Naive thymus-derived CD8-positive, alpha-beta T cell (primary cell): Measurements from ENCODE around the gene LTBP1. TPM values are rescaled to one million over a fixed set of nuclear protein-coding genes. Genes with fewer than 3 reads are reported as not detected.

Experiments
- ATAC-seq, 2 donors: fragments of 150-1000 bp; cut with Tn5 transposase in 1 of 2; sonication (Bioruptor Pico), chemical (Tn5 transposase) in 1 of 2; 1 replicate in 1 of 2; 2 replicates in 1 of 2; pipeline ENCODE4 v1.10.0; 2021; ENCODE audit warnings: mild to moderate bottlenecking in 2 of 2, moderate library complexity in 2 of 2
- POLR2A ChIA-PET: fragments of 350-600 bp; sonication (Branson Sonifier 250); formaldehyde crosslinking; loops from one replicate; lab custom pipeline; 2021; ENCODE audit warnings: antibody characterized with exemption; lab: Charles Lee
- DNase-seq, 10 donors: peaks; one replicate each; pipeline versions ENCODE4 v3.0.0 to v3.0.0-alpha.2; 2020 to 2022
- H3K27ac Mint-ChIP-seq, 10 donors: one replicate each; pipeline ENCODE4 v1.8.0; 2020 to 2022; ENCODE audit warnings: mild to moderate bottlenecking in 10 of 10, mixed read lengths in 10 of 10, moderate library complexity in 4 of 10, inconsistent platforms in 1 of 10
- H3K27me3 Mint-ChIP-seq, 5 donors: one replicate each; pipeline ENCODE4 v1.8.0; 2021 to 2022; ENCODE audit warnings: mixed read lengths in 5 of 5
- H3K36me3 Mint-ChIP-seq, 3 donors: one replicate each; pipeline ENCODE4 v1.8.0; 2020 to 2022; ENCODE audit warnings: mixed read lengths in 3 of 3, mild to moderate bottlenecking in 2 of 3, inconsistent platforms in 1 of 3
- H3K4me1 Mint-ChIP-seq, 4 donors: one replicate each; pipeline ENCODE4 v1.8.0; 2021 to 2022; ENCODE audit warnings: mixed read lengths in 4 of 4
- H3K4me3 Mint-ChIP-seq, 10 donors: one replicate each; pipeline ENCODE4 v1.8.0; 2020 to 2022; ENCODE audit warnings: mild to moderate bottlenecking in 10 of 10, mixed read lengths in 10 of 10, moderate library complexity in 6 of 10, inconsistent platforms in 1 of 10
- H3K9me3 Mint-ChIP-seq, 9 donors: one replicate each; pipeline ENCODE4 v1.8.0; 2020 to 2022; ENCODE audit warnings: mixed read lengths in 9 of 9, mild to moderate bottlenecking in 3 of 9, inconsistent platforms in 1 of 9, moderate library complexity in 1 of 9
- polyA plus RNA-seq, 3 donors: library from polyadenylated mRNA; unstranded; fragments of 300-500 nt; fragmentation: Illumina TruSeq; gene quantifications; one replicate each; pipeline ENCODE4 v1.2.3, GENCODE V29; 2021
- total RNA-seq, 8 experiments: library from RNA in 2 of 8; stranded (reverse) in 2 of 8; gene quantifications; one replicate each; pipeline ENCODE4 v1.2.3 and lab custom pipeline; 2021 to 2026

Gene LTBP1
- total and polyA plus RNA-seq, 5 experiments from 2014 or later: 0.02 TPM; not detected in 4

DNA sequence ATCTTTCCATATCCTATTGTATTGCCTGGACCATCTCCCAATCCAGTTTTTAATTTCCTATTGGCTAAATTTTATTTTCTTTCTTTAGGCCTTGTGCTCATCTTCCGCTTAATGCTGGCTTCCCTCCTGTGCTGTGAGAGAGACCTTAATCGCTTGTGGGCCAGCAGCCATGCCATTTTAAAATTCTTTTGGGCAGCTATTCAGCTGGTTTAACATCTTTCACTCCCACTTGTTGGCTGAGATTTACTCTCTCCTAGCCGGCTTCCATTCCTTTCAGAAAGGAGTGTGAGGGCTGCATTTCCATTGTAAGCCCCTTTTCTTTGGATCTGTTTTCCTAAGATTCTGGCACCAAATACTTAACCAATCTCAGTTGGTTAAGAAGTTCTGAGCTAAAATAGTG is 388.8 kb downstream of the LTBP1 start:
- ATAC-seq (no peak), DNase-seq (no peak)
- peaks cover 5 to 21% (median 9%) of the 10 kb centered on the region in 5 donors for H3K27me3 Mint-ChIP-seq
- no peaks in the 10 kb centered on the region for H3K36me3 Mint-ChIP-seq
- POLR2A ChIA-PET: no interaction called here
- H3K9me3 Mint-ChIP-seq: no peaks in the 10 kb centered on the region
- no peak overlapping the region for H3K27ac Mint-ChIP-seq
- peaks cover 0 to 3% (median 0%) of the 10 kb centered on the region in 4 donors for H3K4me1 Mint-ChIP-seq
- H3K4me3 Mint-ChIP-seq: no peak overlapping the region

DNA sequence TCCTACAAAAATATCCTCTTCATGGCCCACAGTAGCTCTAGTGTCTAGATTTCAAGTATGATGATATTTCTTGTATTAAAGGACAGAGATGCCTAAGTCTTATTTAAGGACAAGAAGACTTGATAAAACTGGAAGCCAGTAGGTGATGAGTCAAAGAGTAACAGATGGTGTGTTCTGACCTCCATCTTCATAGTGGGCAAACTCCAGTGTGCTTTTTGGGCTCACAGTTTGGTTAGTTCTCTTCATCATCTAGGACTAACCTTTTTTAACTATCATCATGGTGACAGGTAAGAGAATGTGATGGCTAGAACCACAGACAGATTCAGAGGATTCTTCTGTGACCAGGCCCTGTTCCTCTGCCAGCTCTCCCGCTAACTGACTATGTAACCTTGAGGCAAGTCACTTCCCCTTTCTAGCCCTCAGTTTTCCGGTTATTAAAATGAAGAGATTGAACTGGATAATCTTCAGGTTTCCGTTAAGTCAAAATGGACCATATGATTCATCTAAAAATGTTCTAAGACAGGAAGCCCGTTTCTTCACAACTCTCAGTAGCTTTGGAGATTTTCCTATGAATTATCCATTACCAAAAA is 389.4 kb downstream of the LTBP1 start:
- POLR2A ChIA-PET: no interaction called here
- H3K4me1 Mint-ChIP-seq: peaks cover 0 to 3% (median 0%) of the 10 kb centered on the region in 4 donors
- peaks cover 5 to 21% (median 9%) of the 10 kb centered on the region in 5 donors for H3K27me3 Mint-ChIP-seq
- no peak for ATAC-seq
- peak overlapping the region in 1 of 10 donors; percentile 34 for H3K4me3 Mint-ChIP-seq
- no peak overlapping the region for H3K27ac Mint-ChIP-seq
- H3K36me3 Mint-ChIP-seq: no peaks in the 10 kb centered on the region
- H3K9me3 Mint-ChIP-seq: no peaks in the 10 kb centered on the region
- DNase-seq: no peak

DNA sequence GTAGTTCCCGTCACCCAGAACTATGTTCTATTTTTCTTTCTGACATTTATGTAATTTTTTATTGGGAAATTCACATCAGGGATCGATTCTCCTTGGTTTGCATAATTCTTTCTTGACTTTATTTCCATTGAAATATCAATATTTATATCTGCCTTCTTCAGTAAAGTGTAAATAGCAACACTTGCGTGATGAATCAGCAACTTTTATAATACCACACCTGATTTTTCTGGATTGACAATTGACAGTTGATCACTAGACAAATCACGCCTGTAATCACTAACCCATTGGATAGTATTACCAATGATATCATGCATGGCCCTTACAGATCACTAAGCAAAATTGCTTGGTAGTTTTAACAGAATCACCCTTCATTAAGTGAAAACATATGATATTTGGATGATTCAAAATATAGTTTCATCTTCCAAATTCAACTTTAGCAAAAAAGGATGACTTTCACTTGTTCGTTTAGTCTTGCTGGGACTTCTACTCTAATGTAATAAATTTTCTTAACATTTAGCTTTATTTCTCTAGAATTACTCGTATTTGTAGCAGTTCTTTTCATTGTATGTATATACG is 390.7 kb downstream of the LTBP1 start:
- Mint-ChIP-seq H3K27ac (no peak overlapping the region), H3K4me3 (no peak overlapping the region), H3K9me3 (no peaks in the 10 kb centered on the region), H3K4me1 (peaks cover 0 to 3% (median under 1%) of the 10 kb centered on the region in 4 donors), H3K27me3 (peaks cover 5 to 21% (median 9%) of the 10 kb centered on the region in 5 donors), H3K36me3 (no peaks in the 10 kb centered on the region)
- no peak for DNase-seq
- no peak for ATAC-seq
- POLR2A ChIA-PET: no interaction called here

DNA sequence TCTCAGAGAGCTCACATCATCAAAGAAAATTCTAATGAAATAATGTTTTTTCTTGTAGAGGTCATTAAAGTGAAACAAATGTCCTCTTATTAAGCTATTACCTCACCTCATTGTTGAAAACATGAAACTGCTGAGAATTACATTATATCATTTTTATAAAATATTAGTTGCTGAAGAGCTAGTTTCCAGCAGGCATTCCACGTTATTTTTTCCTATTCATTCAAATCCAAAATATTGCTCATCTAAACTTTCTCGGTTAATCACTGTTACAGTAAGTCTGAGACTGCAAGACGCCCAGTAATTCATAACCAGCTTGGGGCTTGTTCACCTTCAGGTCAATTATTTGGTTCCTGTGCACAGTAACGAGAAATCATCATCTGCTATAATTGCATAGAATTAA is 391.2 kb downstream of the LTBP1 start:
- POLR2A ChIA-PET: no interaction called here
- no peaks in the 10 kb centered on the region for H3K36me3 Mint-ChIP-seq
- no peak overlapping the region for H3K27ac Mint-ChIP-seq
- no peak overlapping the region for H3K4me3 Mint-ChIP-seq
- H3K27me3 Mint-ChIP-seq: peaks cover 5 to 17% (median 9%) of the 10 kb centered on the region in 5 donors
- ATAC-seq (no peak), DNase-seq (no peak)
- no peaks in the 10 kb centered on the region for H3K9me3 Mint-ChIP-seq
- peaks cover 0 to 6% (median 2%) of the 10 kb centered on the region in 4 donors for H3K4me1 Mint-ChIP-seq

DNA sequence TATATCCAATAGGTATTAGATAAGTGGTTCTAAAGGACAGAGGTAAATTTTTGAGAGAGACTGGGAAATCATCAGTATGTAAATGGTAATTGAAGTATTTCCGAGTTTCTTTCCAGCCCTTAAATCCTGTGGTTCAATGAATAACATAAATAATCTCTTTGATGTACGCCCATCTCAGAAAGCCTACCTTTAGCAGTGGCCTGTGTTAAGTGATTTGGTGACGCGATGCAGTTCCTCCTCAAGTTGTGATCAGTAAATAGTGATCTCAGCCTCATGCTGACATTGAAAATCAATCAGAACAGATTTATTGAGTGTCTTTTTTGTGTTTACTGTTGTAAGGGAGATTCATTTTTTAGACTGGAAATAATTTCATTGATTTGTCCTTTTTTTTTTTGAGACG is 392.5 kb downstream of the LTBP1 start:
- H3K9me3 Mint-ChIP-seq: no peaks in the 10 kb centered on the region

DNA sequence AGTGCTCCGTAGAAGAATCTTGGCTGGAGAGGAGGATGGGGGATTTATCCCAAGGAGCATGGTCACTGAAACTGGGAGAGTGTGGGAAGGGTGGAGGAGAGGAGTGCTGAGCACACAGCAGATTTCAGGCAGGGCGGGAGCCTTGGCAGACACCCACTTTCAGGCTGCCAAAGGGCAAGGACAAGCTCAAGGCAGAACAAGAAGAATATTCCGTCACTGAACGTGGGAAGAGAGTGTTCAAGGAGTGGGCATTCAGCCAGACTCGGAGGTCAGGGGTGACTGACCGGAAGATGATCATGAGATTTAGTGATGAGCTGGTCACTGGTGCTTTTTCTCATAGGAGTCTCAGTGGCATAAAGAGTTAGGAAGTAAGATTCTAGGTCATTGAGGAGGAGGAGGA is 393.5 kb downstream of the LTBP1 start:
- no peak overlapping the region for H3K4me3 Mint-ChIP-seq
- peaks cover 8 to 20% (median 14%) of the 10 kb centered on the region in 4 donors for H3K4me1 Mint-ChIP-seq
- DNase-seq (no peak), ATAC-seq (no peak)
- peaks cover 0 to 8% (median 7%) of the 10 kb centered on the region in 5 donors for H3K27me3 Mint-ChIP-seq
- H3K9me3 Mint-ChIP-seq: no peaks in the 10 kb centered on the region
- H3K36me3 Mint-ChIP-seq: no peaks in the 10 kb centered on the region
- no peak overlapping the region for H3K27ac Mint-ChIP-seq
- POLR2A ChIA-PET: no interaction called here

More for the DNA sequence above, 392.5 kb downstream of the LTBP1 start:
- no peak for DNase-seq
- peaks cover 2 to 12% (median 6%) of the 10 kb centered on the region in 4 donors for H3K4me1 Mint-ChIP-seq
- H3K4me3 Mint-ChIP-seq: no peak overlapping the region
- no peaks in the 10 kb centered on the region for H3K36me3 Mint-ChIP-seq
- POLR2A ChIA-PET: no interaction called here
- peaks cover 0 to 8% (median 7%) of the 10 kb centered on the region in 5 donors for H3K27me3 Mint-ChIP-seq
- peak overlapping the region in 1 of 10 donors; percentile 1 for H3K27ac Mint-ChIP-seq
- ATAC-seq: no peak

DNA sequence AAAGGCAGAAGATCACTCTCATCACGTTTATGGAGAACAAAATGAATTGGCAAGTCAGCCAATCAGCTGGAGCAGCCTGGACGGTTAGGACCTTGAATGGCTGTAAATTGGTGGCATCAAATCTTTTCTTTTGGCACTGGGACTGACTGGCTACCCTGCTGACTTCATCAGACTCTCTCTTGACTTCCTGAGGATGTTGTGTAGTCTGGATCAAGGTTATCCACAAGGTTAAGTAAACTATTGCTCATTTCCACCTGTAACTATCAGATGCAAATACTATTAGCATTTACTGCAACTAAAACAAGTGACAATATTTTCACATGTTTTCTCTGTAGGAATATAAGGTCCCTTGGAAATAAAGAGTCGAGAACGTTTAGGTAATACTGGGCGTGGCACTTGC is 395.4 kb downstream of the LTBP1 start:
- H3K27ac Mint-ChIP-seq: no peak overlapping the region
- H3K36me3 Mint-ChIP-seq: no peaks in the 10 kb centered on the region
- DNase-seq: no peak
- POLR2A ChIA-PET: no interaction called here
- H3K9me3 Mint-ChIP-seq: no peaks in the 10 kb centered on the region
- H3K4me1 Mint-ChIP-seq: peaks cover 8 to 20% (median 12%) of the 10 kb centered on the region in 4 donors
- no peak for ATAC-seq
- no peak overlapping the region for H3K4me3 Mint-ChIP-seq
- peaks cover 0 to 8% (median 5%) of the 10 kb centered on the region in 5 donors for H3K27me3 Mint-ChIP-seq

DNA sequence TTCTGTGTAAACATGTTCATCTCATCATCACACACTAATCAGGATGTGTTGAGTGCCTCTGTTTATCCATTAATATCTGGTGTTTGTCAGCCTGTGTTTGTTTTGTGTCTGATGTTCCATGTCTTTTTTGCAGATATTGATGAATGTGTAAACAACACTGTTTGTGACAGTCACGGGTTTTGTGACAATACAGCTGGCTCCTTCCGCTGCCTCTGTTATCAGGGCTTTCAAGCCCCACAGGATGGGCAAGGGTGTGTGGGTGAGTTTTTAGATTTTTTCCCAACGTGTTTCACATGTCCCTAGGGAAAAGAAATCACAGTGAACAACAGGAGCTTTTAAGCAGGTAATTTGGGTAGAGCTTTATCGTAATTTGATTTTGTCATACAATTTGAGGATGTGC is 396.0 kb downstream of the LTBP1 start:
- no peak for DNase-seq
- H3K27me3 Mint-ChIP-seq: peaks cover 0 to 8% (median 5%) of the 10 kb centered on the region in 5 donors
- no peak for ATAC-seq
- no peaks in the 10 kb centered on the region for H3K36me3 Mint-ChIP-seq
- H3K4me3 Mint-ChIP-seq: no peak overlapping the region
- POLR2A ChIA-PET: no interaction called here
- H3K4me1 Mint-ChIP-seq: peaks cover 8 to 20% (median 12%) of the 10 kb centered on the region in 4 donors
- H3K27ac Mint-ChIP-seq: no peak overlapping the region
- H3K9me3 Mint-ChIP-seq: no peaks in the 10 kb centered on the region

DNA sequence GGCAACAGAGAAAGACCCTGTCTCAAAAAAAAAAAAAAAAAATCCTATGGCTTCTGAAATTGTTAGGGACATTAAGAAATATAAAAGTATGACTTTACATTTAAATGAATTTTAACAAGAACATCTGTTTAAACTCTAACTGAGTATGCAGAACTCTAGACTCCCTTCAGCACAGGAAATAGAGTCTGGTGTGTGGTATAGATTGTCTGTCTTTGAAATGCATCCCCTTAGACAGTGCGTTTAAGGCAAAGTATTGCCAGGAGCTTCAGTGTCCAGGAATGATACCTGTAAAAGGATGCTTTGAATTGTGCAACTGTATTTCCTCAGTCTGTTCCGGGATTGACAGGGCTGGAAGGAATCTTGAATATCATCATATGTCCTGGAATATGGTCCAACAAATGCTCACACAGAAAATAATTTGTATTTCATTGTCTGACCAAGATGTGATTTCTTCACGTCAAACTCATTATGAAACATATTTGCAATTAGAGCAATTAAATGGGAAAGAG is 396.7 kb downstream of the LTBP1 start:
- H3K4me3 Mint-ChIP-seq: peak overlapping the region in 2 of 10 donors; percentile 17 to 22
- no peak overlapping the region for H3K27ac Mint-ChIP-seq
- ATAC-seq: peak in 1 of 2 donors; percentile 53
- peaks cover 0 to 7% (median 5%) of the 10 kb centered on the region in 5 donors for H3K27me3 Mint-ChIP-seq
- DNase-seq: no peak
- peaks cover 8 to 20% (median 12%) of the 10 kb centered on the region in 4 donors for H3K4me1 Mint-ChIP-seq
- no peaks in the 10 kb centered on the region for H3K9me3 Mint-ChIP-seq
- H3K36me3 Mint-ChIP-seq: no peaks in the 10 kb centered on the region
- POLR2A ChIA-PET: no interaction called here

DNA sequence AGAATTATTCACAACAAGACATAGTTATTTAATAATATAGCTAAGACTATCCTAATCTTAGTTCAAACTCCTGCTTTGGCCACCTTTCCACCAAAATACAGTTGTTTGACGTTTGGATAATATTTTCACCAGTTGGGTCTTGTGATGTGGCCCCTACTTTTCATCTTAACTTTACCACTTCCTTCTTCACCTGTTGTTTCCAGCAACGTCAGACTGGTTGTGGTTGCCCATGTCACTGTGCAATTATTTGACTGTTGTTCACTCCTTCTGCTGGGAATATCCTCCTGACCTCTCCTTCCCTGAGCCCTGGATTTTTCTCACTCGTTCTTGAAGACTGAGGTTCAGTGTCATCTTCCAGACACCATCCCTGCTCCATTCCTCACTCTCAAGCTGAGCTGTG is 397.5 kb downstream of the LTBP1 start:
- Mint-ChIP-seq H3K9me3 (no peaks in the 10 kb centered on the region), H3K4me1 (peaks cover 8 to 20% (median 12%) of the 10 kb centered on the region in 4 donors), H3K4me3 (peak overlapping the region in 6 of 10 donors; percentile 2 to 24 (median 12)), H3K36me3 (no peaks in the 10 kb centered on the region), H3K27ac (peak overlapping the region in 3 of 10 donors; percentile 20 to 49 (median 35)), H3K27me3 (peaks cover 0 to 5% (median 2%) of the 10 kb centered on the region in 5 donors)
- DNase-seq (peak in 3 of 10 donors; percentile 13 to 45 (median 24)), ATAC-seq (peak in 1 of 2 donors; percentile 54)
- POLR2A ChIA-PET: no interaction called here

DNA sequence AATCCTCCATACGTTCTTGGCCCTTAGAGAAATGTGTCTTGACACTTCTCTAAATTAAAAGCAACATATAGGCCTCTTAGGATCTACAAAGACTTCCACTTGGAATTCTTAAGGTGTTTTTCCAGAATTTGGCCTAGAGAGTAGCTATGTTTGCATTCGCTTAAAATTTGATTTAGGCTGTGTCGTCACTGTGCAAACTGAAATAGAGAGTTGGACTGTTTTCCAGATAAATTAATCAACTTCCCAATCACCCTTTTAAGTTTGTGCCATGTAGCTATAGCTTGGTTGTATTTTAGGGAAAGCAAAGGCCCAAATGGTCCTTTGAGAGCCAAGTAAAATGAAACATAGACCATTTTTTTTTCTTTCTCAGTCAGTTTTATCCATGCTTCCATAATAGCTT is 401.1 kb downstream of the LTBP1 start:
- Mint-ChIP-seq H3K27ac (no peak overlapping the region), H3K27me3 (peaks cover 0 to 3% (median 0%) of the 10 kb centered on the region in 5 donors), H3K4me1 (peaks cover 8 to 15% (median 12%) of the 10 kb centered on the region in 4 donors), H3K36me3 (no peaks in the 10 kb centered on the region), H3K9me3 (peaks cover 0 to 2% (median 0%) of the 10 kb centered on the region in 9 donors), H3K4me3 (no peak overlapping the region)
- DNase-seq (no peak), ATAC-seq (no peak)
- POLR2A ChIA-PET: no interaction called here

DNA sequence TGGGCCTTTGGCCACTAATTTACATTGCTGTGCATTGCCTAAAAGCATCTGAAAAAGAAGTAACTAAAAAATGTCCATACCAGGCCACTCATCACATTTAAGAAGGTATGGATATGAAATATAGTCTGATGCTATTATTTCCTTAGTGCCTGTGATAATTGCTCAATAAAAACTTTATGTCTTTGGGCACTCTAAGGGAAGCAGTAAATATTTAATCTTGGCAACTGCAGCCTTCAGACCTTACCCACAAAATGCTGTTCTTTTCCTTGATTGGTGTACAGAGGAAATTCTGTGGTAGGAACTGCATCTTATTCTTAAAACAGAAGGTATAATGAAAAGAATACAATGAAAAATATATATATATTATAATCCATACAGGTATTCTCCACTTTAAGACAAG is 403.9 kb downstream of the LTBP1 start:
- no peak for DNase-seq
- no peak overlapping the region for H3K27ac Mint-ChIP-seq
- no peaks in the 10 kb centered on the region for H3K4me1 Mint-ChIP-seq
- H3K4me3 Mint-ChIP-seq: no peak overlapping the region
- peaks cover 1 to 9% (median 4%) of the 10 kb centered on the region in 9 donors for H3K9me3 Mint-ChIP-seq
- POLR2A ChIA-PET: no interaction called here
- peaks cover 0 to 3% (median 1%) of the 10 kb centered on the region in 5 donors for H3K27me3 Mint-ChIP-seq
- peaks cover 0 to 2% (median 2%) of the 10 kb centered on the region in 3 donors for H3K36me3 Mint-ChIP-seq
- no peak for ATAC-seq

DNA sequence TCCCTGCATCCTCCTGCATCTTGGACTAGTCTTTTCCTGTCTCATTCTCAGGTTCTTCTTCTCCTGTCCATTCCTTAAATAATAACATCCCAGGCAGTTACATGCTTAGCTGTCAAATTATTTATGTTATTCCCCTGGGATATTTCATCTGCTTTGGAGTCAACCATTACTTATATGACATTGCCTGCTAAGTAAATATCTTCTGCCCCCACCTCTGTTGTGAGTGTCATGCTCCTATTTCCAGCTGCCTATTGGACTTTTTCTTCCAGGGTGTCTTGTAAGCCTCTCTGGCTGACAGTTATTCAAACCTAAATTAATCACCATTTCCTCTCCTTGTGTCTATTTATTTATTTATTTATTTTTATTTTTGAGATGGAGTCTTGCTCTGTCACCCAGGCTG is 405.0 kb downstream of the LTBP1 start:
- H3K4me3 Mint-ChIP-seq: no peak overlapping the region
- no peak overlapping the region for H3K27ac Mint-ChIP-seq
- POLR2A ChIA-PET: no interaction called here
- peaks cover 0 to 3% (median 2%) of the 10 kb centered on the region in 5 donors for H3K27me3 Mint-ChIP-seq
- H3K4me1 Mint-ChIP-seq: no peaks in the 10 kb centered on the region
- ATAC-seq: no peak
- H3K9me3 Mint-ChIP-seq: peaks cover 4 to 16% (median 13%) of the 10 kb centered on the region in 9 donors
- no peak for DNase-seq
- H3K36me3 Mint-ChIP-seq: peaks cover 0 to 9% (median 9%) of the 10 kb centered on the region in 3 donors
